ENCODE data around the gene ARHGEF9.

DNA sequence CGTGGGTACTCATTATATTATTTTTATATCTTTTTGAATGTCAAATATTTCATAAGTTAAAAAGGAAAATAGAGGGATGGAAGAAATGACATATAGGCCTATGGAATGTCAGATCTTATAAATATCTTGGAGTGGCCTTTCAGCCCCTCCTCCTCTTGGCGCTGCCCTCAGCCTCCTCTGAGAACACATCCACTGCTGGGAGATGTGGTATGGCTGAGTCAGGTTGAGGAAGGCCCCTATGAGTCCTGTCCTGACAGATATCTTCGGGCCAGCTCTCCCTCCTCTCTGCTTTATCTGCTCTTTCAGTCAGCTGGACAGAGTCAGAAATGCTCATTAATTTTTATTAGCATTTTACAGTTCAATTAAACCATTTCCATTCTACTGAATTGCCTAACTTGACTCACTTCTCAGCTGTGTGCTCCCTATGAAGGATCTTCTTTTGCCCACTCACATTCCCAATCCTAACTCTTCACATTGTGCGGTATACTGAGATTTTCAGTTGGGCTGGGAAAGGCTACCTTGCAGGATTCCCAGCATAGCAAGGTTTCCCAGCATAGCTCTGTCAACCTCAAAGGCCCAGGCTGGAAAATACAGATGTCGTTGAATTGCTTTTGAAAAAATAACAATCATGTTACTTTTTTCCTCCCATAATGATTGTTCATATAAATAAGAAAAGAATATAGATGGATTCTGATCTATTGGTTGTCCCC lies 128.0 kb downstream of the ARHGEF9 start:
- TF ChIP-seq, protein P1, sequence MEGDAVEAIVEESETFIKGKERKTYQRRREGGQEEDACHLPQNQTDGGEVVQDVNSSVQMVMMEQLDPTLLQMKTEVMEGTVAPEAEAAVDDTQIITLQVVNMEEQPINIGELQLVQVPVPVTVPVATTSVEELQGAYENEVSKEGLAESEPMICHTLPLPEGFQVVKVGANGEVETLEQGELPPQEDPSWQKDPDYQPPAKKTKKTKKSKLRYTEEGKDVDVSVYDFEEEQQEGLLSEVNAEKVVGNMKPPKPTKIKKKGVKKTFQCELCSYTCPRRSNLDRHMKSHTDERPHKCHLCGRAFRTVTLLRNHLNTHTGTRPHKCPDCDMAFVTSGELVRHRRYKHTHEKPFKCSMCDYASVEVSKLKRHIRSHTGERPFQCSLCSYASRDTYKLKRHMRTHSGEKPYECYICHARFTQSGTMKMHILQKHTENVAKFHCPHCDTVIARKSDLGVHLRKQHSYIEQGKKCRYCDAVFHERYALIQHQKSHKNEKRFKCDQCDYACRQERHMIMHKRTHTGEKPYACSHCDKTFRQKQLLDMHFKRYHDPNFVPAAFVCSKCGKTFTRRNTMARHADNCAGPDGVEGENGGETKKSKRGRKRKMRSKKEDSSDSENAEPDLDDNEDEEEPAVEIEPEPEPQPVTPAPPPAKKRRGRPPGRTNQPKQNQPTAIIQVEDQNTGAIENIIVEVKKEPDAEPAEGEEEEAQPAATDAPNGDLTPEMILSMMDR (IDR thresholded peaks at IDR 0.05) = no peak
- TF ChIP-seq POLR2AphosphoS5 (IDR thresholded peaks at IDR 0.05; ENCODE audit: insufficient read depth in 1 of 2, low read depth in 1 of 2) = no peak
- TF ChIP-seq POLR2A (IDR thresholded peaks at IDR 0.05) = no peak

All from vagina (tissue), 2 donors.